ENCODE measurements around the gene IDS.
"Not testable (repeated sequence)": the region's sequence is repeated elsewhere in the genome, so short reads cannot be mapped to it uniquely, and the experiment has no call there.

The IDS gene

GRCh38 chrX:149504915-149505651 lies at the start of gene IDS:
Gene IDS (minus strand): TSS chrX:149505306. CDS start chrX:149505137, 169 bp downstream.
- peak within 1 kb of the TSS; percentile 80 to 82 for H3K4me3 ChIP-seq (ENCODE audit: low read length in 2 of 2)
- peak within 1 kb of the TSS; percentile 82 to 93 for H3K9ac ChIP-seq (ENCODE audit: low read length in 2 of 2)
- peak within 1 kb of the TSS; percentile 80 for H3K27ac ChIP-seq (ENCODE audit: low read length)
- peaks cover 0 to 16% of the 10 kb centered on the region in 2 donors for H3K27me3 ChIP-seq (ENCODE audit: control insufficient read depth in 1 of 2, insufficient read depth in 2 of 2, low read length in 2 of 2)
- H3K9me3 ChIP-seq (ENCODE audit: control insufficient read depth in 2 of 2, low read length in 2 of 2) = no peaks in the 10 kb centered on the region
- H3K36me3 ChIP-seq (ENCODE audit: control insufficient read depth in 2 of 2, insufficient read depth in 2 of 2, low read length in 2 of 2) = peaks cover 0 to 8% of the 10 kb centered on the region in 2 donors
- peaks cover 10% of the 10 kb centered on the region for H3K4me1 ChIP-seq (ENCODE audit: control insufficient read depth, insufficient read depth, low read length)

- H3K27me3 ChIP-seq (ENCODE audit: control insufficient read depth in 1 of 2, insufficient read depth in 2 of 2, low read length in 2 of 2); H3K9ac ChIP-seq (ENCODE audit: low read length in 2 of 2); H3K36me3 ChIP-seq (ENCODE audit: control insufficient read depth in 2 of 2, insufficient read depth in 2 of 2, low read length in 2 of 2); H3K27ac ChIP-seq (ENCODE audit: low read length); H3K4me1 ChIP-seq (ENCODE audit: control insufficient read depth, insufficient read depth, low read length); H3K4me3 ChIP-seq (ENCODE audit: low read length in 2 of 2); H3K9me3 ChIP-seq (ENCODE audit: control insufficient read depth in 2 of 2, low read length in 2 of 2): not testable (repeated sequence)
Observed at GRCh38 chrX:149551939-149552248, 46.8 kb upstream of the IDS start.

- H3K27ac ChIP-seq (ENCODE audit: low read length); H3K9ac ChIP-seq (ENCODE audit: low read length in 2 of 2); H3K27me3 ChIP-seq (ENCODE audit: control insufficient read depth in 1 of 2, insufficient read depth in 2 of 2, low read length in 2 of 2); H3K9me3 ChIP-seq (ENCODE audit: control insufficient read depth in 2 of 2, low read length in 2 of 2); H3K4me3 ChIP-seq (ENCODE audit: low read length in 2 of 2); H3K36me3 ChIP-seq (ENCODE audit: control insufficient read depth in 2 of 2, insufficient read depth in 2 of 2, low read length in 2 of 2); H3K4me1 ChIP-seq (ENCODE audit: control insufficient read depth, insufficient read depth, low read length): not testable (repeated sequence)
Observed at GRCh38 chrX:149551245-149551938, 46.3 kb upstream of the IDS start.

- H3K4me3 ChIP-seq (ENCODE audit: low read length in 2 of 2); H3K9ac ChIP-seq (ENCODE audit: low read length in 2 of 2); H3K27ac ChIP-seq (ENCODE audit: low read length): not testable (repeated sequence)
Observed at GRCh38 chrX:149550454-149550853, 45.3 kb upstream of the IDS start.

GRCh38 chrX:149549701-149550100 lies 44.6 kb upstream of the IDS start, which contains the start of gene HSFX3:
Gene HSFX3 (minus strand): TSS chrX:149549924. CDS start chrX:149549852, 72 bp downstream.
- not testable (repeated sequence) for H3K27ac ChIP-seq (ENCODE audit: low read length); H3K4me3 ChIP-seq (ENCODE audit: low read length in 2 of 2); H3K9ac ChIP-seq (ENCODE audit: low read length in 2 of 2); H3K36me3 ChIP-seq (ENCODE audit: control insufficient read depth in 2 of 2, insufficient read depth in 2 of 2, low read length in 2 of 2); H3K27me3 ChIP-seq (ENCODE audit: control insufficient read depth in 1 of 2, insufficient read depth in 2 of 2, low read length in 2 of 2); H3K4me1 ChIP-seq (ENCODE audit: control insufficient read depth, insufficient read depth, low read length); H3K9me3 ChIP-seq (ENCODE audit: control insufficient read depth in 2 of 2, low read length in 2 of 2)

More at GRCh38 chrX:149550454-149550853, 45.3 kb upstream of the IDS start:
- H3K4me1 ChIP-seq (ENCODE audit: control insufficient read depth, insufficient read depth, low read length); H3K36me3 ChIP-seq (ENCODE audit: control insufficient read depth in 2 of 2, insufficient read depth in 2 of 2, low read length in 2 of 2); H3K27me3 ChIP-seq (ENCODE audit: control insufficient read depth in 1 of 2, insufficient read depth in 2 of 2, low read length in 2 of 2); H3K9me3 ChIP-seq (ENCODE audit: control insufficient read depth in 2 of 2, low read length in 2 of 2): not testable (repeated sequence)

GRCh38 chrX:149547782-149548181 lies 42.7 kb upstream of the IDS start:
- not testable (repeated sequence) for H3K27ac ChIP-seq (ENCODE audit: low read length); H3K9me3 ChIP-seq (ENCODE audit: control insufficient read depth in 2 of 2, low read length in 2 of 2); H3K4me1 ChIP-seq (ENCODE audit: control insufficient read depth, insufficient read depth, low read length); H3K4me3 ChIP-seq (ENCODE audit: low read length in 2 of 2); H3K9ac ChIP-seq (ENCODE audit: low read length in 2 of 2); H3K36me3 ChIP-seq (ENCODE audit: control insufficient read depth in 2 of 2, insufficient read depth in 2 of 2, low read length in 2 of 2); H3K27me3 ChIP-seq (ENCODE audit: control insufficient read depth in 1 of 2, insufficient read depth in 2 of 2, low read length in 2 of 2)

- H3K4me1 ChIP-seq (ENCODE audit: control insufficient read depth, insufficient read depth, low read length); H3K9ac ChIP-seq (ENCODE audit: low read length in 2 of 2); H3K27me3 ChIP-seq (ENCODE audit: control insufficient read depth in 1 of 2, insufficient read depth in 2 of 2, low read length in 2 of 2); H3K4me3 ChIP-seq (ENCODE audit: low read length in 2 of 2); H3K9me3 ChIP-seq (ENCODE audit: control insufficient read depth in 2 of 2, low read length in 2 of 2); H3K27ac ChIP-seq (ENCODE audit: low read length); H3K36me3 ChIP-seq (ENCODE audit: control insufficient read depth in 2 of 2, insufficient read depth in 2 of 2, low read length in 2 of 2): not testable (repeated sequence)
Observed at GRCh38 chrX:149546962-149547361, 41.9 kb upstream of the IDS start.

GRCh38 chrX:149545545-149546543 lies 40.7 kb upstream of the IDS start:
- H3K4me3 ChIP-seq (ENCODE audit: low read length in 2 of 2); H3K4me1 ChIP-seq (ENCODE audit: control insufficient read depth, insufficient read depth, low read length); H3K9me3 ChIP-seq (ENCODE audit: control insufficient read depth in 2 of 2, low read length in 2 of 2); H3K9ac ChIP-seq (ENCODE audit: low read length in 2 of 2); H3K27me3 ChIP-seq (ENCODE audit: control insufficient read depth in 1 of 2, insufficient read depth in 2 of 2, low read length in 2 of 2); H3K27ac ChIP-seq (ENCODE audit: low read length); H3K36me3 ChIP-seq (ENCODE audit: control insufficient read depth in 2 of 2, insufficient read depth in 2 of 2, low read length in 2 of 2): not testable (repeated sequence)

GRCh38 chrX:149541521-149542047 lies 36.5 kb upstream of the IDS start:
- no peaks in the 10 kb centered on the region for H3K9me3 ChIP-seq (ENCODE audit: control insufficient read depth in 2 of 2, low read length in 2 of 2)
- peak overlapping the region; percentile 77 to 81 for H3K4me3 ChIP-seq (ENCODE audit: low read length in 2 of 2)
- H3K27me3 ChIP-seq (ENCODE audit: control insufficient read depth in 1 of 2, insufficient read depth in 2 of 2, low read length in 2 of 2) = no peaks in the 10 kb centered on the region
- H3K4me1 ChIP-seq (ENCODE audit: control insufficient read depth, insufficient read depth, low read length) = peaks cover 9% of the 10 kb centered on the region
- no peaks in the 10 kb centered on the region for H3K36me3 ChIP-seq (ENCODE audit: control insufficient read depth in 2 of 2, insufficient read depth in 2 of 2, low read length in 2 of 2)
- H3K9ac ChIP-seq (ENCODE audit: low read length in 2 of 2) = peak overlapping the region; percentile 88 to 89
- peak overlapping the region; percentile 91 for H3K27ac ChIP-seq (ENCODE audit: low read length)

Data from stomach smooth muscle (tissue), 2 donors.